Activated naive CD4-positive, alpha-beta T cell treated with anti-CD3 and anti-CD28 coated beads, Interleukin-2, amount 10 ng/mL, durations not matched to agents 7 days and 5 days (primary cell): ENCODE measurements around the gene PSMD9.

Source experiments
- CTCF ChIA-PET: fragments of 350-600 bp; sonication (Branson Sonifier 250); formaldehyde crosslinking; loops from one replicate; lab custom pipeline; 2021; ENCODE audit warnings: antibody characterized with exemption; lab: Charles Lee
- DNase-seq: peaks from one replicate; pipeline ENCODE4 v3.0.0-alpha.2; 2020
- H3K27ac Mint-ChIP-seq: one replicate; pipeline ENCODE4 v1.8.0; 2021; ENCODE audit warnings: mild to moderate bottlenecking, moderate library complexity, mixed read lengths
- H3K27me3 Mint-ChIP-seq: one replicate; pipeline ENCODE4 v1.8.0; 2021; ENCODE audit warnings: mild to moderate bottlenecking, mixed read lengths
- H3K36me3 Mint-ChIP-seq: one replicate; pipeline ENCODE4 v1.8.0; 2021; ENCODE audit warnings: mixed read lengths
- H3K4me1 Mint-ChIP-seq: one replicate; pipeline ENCODE4 v1.8.0; 2021; ENCODE audit warnings: mixed read lengths
- H3K4me3 Mint-ChIP-seq: one replicate; pipeline ENCODE4 v1.8.0; 2021; ENCODE audit warnings: mild to moderate bottlenecking, moderate library complexity, mixed read lengths
- H3K9me3 Mint-ChIP-seq: one replicate; pipeline ENCODE4 v1.8.0; 2021; ENCODE audit warnings: mixed read lengths

PSMD9 gene

DNA sequence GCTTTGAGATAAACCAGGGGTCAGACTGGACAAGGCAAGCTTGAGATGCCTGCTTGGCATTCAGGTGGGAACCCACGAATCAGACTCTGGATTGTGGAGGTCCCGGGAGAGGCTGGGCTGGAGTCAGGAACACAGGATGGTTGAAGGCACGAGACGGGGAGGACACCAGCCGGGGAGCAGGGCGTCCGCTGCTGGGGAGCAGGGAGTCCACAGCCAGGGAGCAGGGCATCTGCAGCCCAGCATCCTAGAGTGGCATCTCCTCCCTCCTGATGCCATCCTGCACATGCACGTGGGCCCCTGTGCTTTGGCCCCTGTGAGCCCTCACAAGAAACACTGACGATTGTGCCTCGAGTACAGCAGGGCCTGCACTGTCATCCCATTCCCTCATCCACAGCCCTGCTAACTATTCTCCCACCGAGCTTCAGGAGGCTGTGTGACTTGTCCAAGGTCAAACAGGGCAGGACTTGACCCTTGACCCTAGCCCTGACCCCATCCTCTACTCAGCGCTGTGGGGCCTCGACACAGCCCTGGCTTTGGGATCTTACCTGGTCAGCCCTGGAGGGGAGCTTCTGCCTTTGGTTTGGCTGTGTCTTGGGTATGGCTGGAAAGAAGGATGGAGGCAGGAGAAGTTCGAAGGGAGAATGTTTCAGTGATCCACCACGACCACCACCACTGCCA lies 74.9 kb downstream of the PSMD9 start:
- H3K9me3 Mint-ChIP-seq, result no peaks in the 10 kb centered on the region
- H3K27ac Mint-ChIP-seq, result no peak overlapping the region
- CTCF ChIA-PET, result no interaction called here
- H3K36me3 Mint-ChIP-seq, result no peaks in the 10 kb centered on the region
- no peaks in the 10 kb centered on the region for H3K4me1 Mint-ChIP-seq
- H3K4me3 Mint-ChIP-seq, result no peak overlapping the region
- H3K27me3 Mint-ChIP-seq, result peaks cover 5% of the 10 kb centered on the region
- DNase-seq, result no peak

GRCh38 chr12:121964813-121965643 lies 76.4 kb downstream of the PSMD9 start:
- no peak overlapping the region for H3K27ac Mint-ChIP-seq
- H3K9me3 Mint-ChIP-seq, result no peaks in the 10 kb centered on the region
- peaks cover 6% of the 10 kb centered on the region for H3K4me1 Mint-ChIP-seq
- CTCF ChIA-PET, result no interaction called here
- H3K36me3 Mint-ChIP-seq, result no peaks in the 10 kb centered on the region
- no peak overlapping the region for H3K4me3 Mint-ChIP-seq
- H3K27me3 Mint-ChIP-seq, result peaks cover 5% of the 10 kb centered on the region
- DNase-seq, result no peak

DNA sequence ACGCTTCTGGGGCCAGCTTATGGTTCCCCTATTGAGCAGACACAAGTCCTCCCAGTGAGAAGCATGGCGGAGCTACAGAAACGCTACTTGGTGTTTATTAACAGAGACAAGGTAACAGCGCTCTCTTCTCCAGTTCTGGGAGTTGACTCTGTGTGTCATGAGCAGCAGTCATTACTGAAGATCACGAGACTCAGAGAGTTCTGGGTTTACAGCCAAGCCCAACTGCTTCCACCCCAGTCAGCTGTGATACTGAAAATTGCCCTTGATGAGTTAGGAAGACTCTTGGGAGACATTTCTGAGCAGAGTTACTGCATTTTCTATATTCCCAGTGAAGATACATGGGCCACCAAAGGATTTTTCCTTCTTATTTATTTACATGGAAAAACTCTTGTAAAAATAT lies 78.4 kb downstream of the PSMD9 start:
- CTCF ChIA-PET, result no interaction called here

More for the DNA sequence above, 78.4 kb downstream of the PSMD9 start:
- Mint-ChIP-seq H3K4me1 (peaks cover 6% of the 10 kb centered on the region), H3K27ac (no peak overlapping the region), H3K9me3 (peaks cover 2% of the 10 kb centered on the region), H3K36me3 (no peaks in the 10 kb centered on the region), H3K4me3 (no peak overlapping the region), H3K27me3 (peaks cover 5% of the 10 kb centered on the region)
- no peak for DNase-seq
